Left lung (tissue), 10 donors: ENCODE data around the gene TNS2. TPM values are rescaled to one million over a fixed set of nuclear protein-coding genes. Genes with fewer than 3 reads are reported as not detected.

Experiments used
- ATAC-seq: fragments of 200-7000 bp; cut with Tn5 transposase; one replicate; pipeline ENCODE4 v1.9.1; 2020; ENCODE audit warnings: moderate library complexity
- DNase-seq, 4 donors: peaks; one replicate each; pipeline ENCODE4 v3.0.0-alpha.2; 2013 to 2020
- H3K27ac ChIP-seq, 2 donors: fragments of 200-600 bp; sonication (generic) in 1 of 2; one replicate each; pipeline versions ENCODE4 v1.5.0 to v1.8.0; 2020 to 2021
- H3K27me3 ChIP-seq, 2 donors: fragments of 200-600 bp; sonication (generic) in 1 of 2; one replicate each; pipeline versions ENCODE4 v1.5.0 to v1.8.0; 2020 to 2021
- H3K36me3 ChIP-seq, 2 donors: fragments of 200-600 bp; sonication (generic) in 1 of 2; one replicate each; pipeline versions ENCODE4 v1.5.0 to v1.8.0; 2020 to 2021
- H3K4me1 ChIP-seq, 2 donors: fragments of 200-600 bp; one replicate each; pipeline ENCODE4 v1.8.0; 2021
- H3K4me3 ChIP-seq, 2 donors: fragments of 200-600 bp; sonication (generic) in 1 of 2; one replicate each; pipeline versions ENCODE4 v1.5.0 to v1.8.0; 2020 to 2021; ENCODE audit warnings: mild to moderate bottlenecking in 1 of 2
- H3K9me3 ChIP-seq, 2 donors: fragments of 200-600 bp; sonication (generic) in 1 of 2; one replicate each; pipeline versions ENCODE4 v1.5.0 to v1.8.0; 2020 to 2021
- CTCF ChIP-seq, 2 donors: fragments of 200-600 bp; sonication (generic) in 1 of 2; IDR thresholded peaks; one replicate each; pipeline versions ENCODE4 v1.5.0 to v1.8.0; 2021; ENCODE audit warnings: antibody characterized with exemption in 2 of 2
- intact Hi-C, 2 donors: fragments of 100-400 bp; cut with DNase I; formaldehyde crosslinking; loops; one replicate each; pipeline versions ENCODE4 v1.11.2 to v1.14.2; 2022
- microRNA-seq, 2 donors: library from miRNA; unstranded; fragments of <30 nt; microRNA quantifications; one replicate each; pipeline ENCODE4, GENCODE V29; 2019
- polyA plus RNA-seq, 6 donors: library from polyadenylated mRNA; unstranded; fragments of 120-200 nt; gene quantifications; one replicate each; pipeline ENCODE4 v1.2.1, GENCODE V29; 2013; ENCODE audit not compliant: insufficient read length in 6 of 6
- total RNA-seq, 2 donors: library from RNA; stranded (reverse); fragmentation: NEBNext Ultra II Directional; extraction: Animal tissue kit (Norgen Biotek cat#: 25700); gene quantifications; one replicate each; pipeline ENCODE4 v1.2.1, GENCODE V29; 2021
- donor health status: DM: no; HTN: yes; CAD: no.
- donor health status: DM: no; HTN: no; CAD: no.

TNS2 gene
- total and polyA plus RNA-seq, 8 donors: 101 to 164 (median 117) TPM

GRCh38 chr12:53113136-53113705 lies 63.4 kb downstream of the TNS2 start:
- intact Hi-C loops: no loop called here
- H3K9me3 ChIP-seq: no peaks in the 10 kb centered on the region
- ATAC-seq: no peak
- no peak for DNase-seq
- H3K4me3 ChIP-seq: no peak overlapping the region
- no peaks in the 10 kb centered on the region for H3K4me1 ChIP-seq
- TF ChIP-seq CTCF (IDR thresholded peaks at IDR 0.05): no peak
- no peaks in the 10 kb centered on the region for H3K36me3 ChIP-seq
- no peaks in the 10 kb centered on the region for H3K27me3 ChIP-seq
- H3K27ac ChIP-seq: no peak overlapping the region

- DNase-seq (no peak), ATAC-seq (no peak)
- intact Hi-C loops: no loop called here
- TF ChIP-seq CTCF (IDR thresholded peaks at IDR 0.05): no peak
- no peaks in the 10 kb centered on the region for H3K9me3 ChIP-seq
- H3K4me3 ChIP-seq: no peak overlapping the region
- H3K4me1 ChIP-seq: no peaks in the 10 kb centered on the region
- H3K27ac ChIP-seq: no peak overlapping the region
- H3K27me3 ChIP-seq: no peaks in the 10 kb centered on the region
- no peaks in the 10 kb centered on the region for H3K36me3 ChIP-seq
Observed at GRCh38 chr12:53113951-53114350, 64.1 kb downstream of the TNS2 start.

Small RNA genes lying within 50 kb of the gene (microRNA-seq; reads per million reads assigned to microRNA genes)
- 0.34 to 1.6 reads per million in 2 donors for gene MIR6757

Other genes with a start within 250 kb of the TNS2 start
- 1 to 10 TPM in 1 of 2 donors, under 1 TPM in 1; 0.47 to 9.4 TPM for gene KRT4, start 235.9 kb upstream of the TNS2 start, total RNA-seq
- gene KRT4, start 235.9 kb upstream of the TNS2 start, polyA plus RNA-seq: 1 to 10 TPM; 1.2 to 6.1 (median 2.6) TPM
- gene KRT79, start 215.8 kb upstream of the TNS2 start, total RNA-seq: under 1 TPM; 0.32 to 0.58 TPM
- not detected for gene KRT79, start 215.8 kb upstream of the TNS2 start, polyA plus RNA-seq
- not detected for gene KRT78, start 201.1 kb upstream of the TNS2 start, total RNA-seq
- gene KRT78, start 201.1 kb upstream of the TNS2 start, polyA plus RNA-seq: under 1 TPM in 3 of 6 donors, not detected in 3; 0.14 to 0.21 (median 0.14) TPM
- 1,000 to 10,000 TPM in 1 of 2 donors, 100 to 1,000 TPM in 1; 583 to 1,126 TPM for gene KRT8, start 145.0 kb upstream of the TNS2 start, total RNA-seq
- gene KRT8, start 145.0 kb upstream of the TNS2 start, polyA plus RNA-seq: 100 to 1,000 TPM; 159 to 252 (median 185) TPM
- gene KRT18, start 100.9 kb upstream of the TNS2 start, total RNA-seq: 100 to 1,000 TPM; 447 to 667 TPM
- gene KRT18, start 100.9 kb upstream of the TNS2 start, polyA plus RNA-seq: 100 to 1,000 TPM; 104 to 155 (median 118) TPM
- gene EIF4B, start 43.6 kb upstream of the TNS2 start, total RNA-seq: 100 to 1,000 TPM; 326 to 378 TPM
- 100 to 1,000 TPM; 447 to 581 (median 554) TPM for gene EIF4B, start 43.6 kb upstream of the TNS2 start, polyA plus RNA-seq
- 10 to 100 TPM; 36.4 to 41.4 TPM for gene SPRYD3, start 29.3 kb downstream of the TNS2 start, total RNA-seq
- 10 to 100 TPM; 14.2 to 19.3 (median 17.0) TPM for gene SPRYD3, start 29.3 kb downstream of the TNS2 start, polyA plus RNA-seq
- gene IGFBP6, start 47.6 kb downstream of the TNS2 start, total RNA-seq: 10 to 100 TPM; 25.4 to 29.1 TPM
- gene IGFBP6, start 47.6 kb downstream of the TNS2 start, polyA plus RNA-seq: 10 to 100 TPM; 15.4 to 23.8 (median 22.2) TPM
- gene SOAT2, start 53.4 kb downstream of the TNS2 start, total RNA-seq: not detected
- gene SOAT2, start 53.4 kb downstream of the TNS2 start, polyA plus RNA-seq: under 1 TPM; 0.13 to 0.42 (median 0.19) TPM
- gene ZNF740, start 130.7 kb downstream of the TNS2 start, total RNA-seq: 10 to 100 TPM; 34.6 to 39.2 TPM
- gene ZNF740, start 130.7 kb downstream of the TNS2 start, polyA plus RNA-seq: 10 to 100 TPM; 59.2 to 67.4 (median 65.2) TPM
- 10 to 100 TPM; 33.1 to 36.3 TPM for gene CSAD, start 130.9 kb downstream of the TNS2 start, total RNA-seq
- gene CSAD, start 130.9 kb downstream of the TNS2 start, polyA plus RNA-seq: 100 to 1,000 TPM in 2 of 6 donors, 10 to 100 TPM in 4; 71.5 to 109 (median 97.0) TPM
- gene ITGB7, start 157.2 kb downstream of the TNS2 start, total RNA-seq: 10 to 100 TPM in 1 of 2 donors, 1 to 10 TPM in 1; 3.8 to 10.9 TPM
- gene ITGB7, start 157.2 kb downstream of the TNS2 start, polyA plus RNA-seq: 1 to 10 TPM; 1.1 to 2.8 (median 1.7) TPM
- gene RARG, start 182.1 kb downstream of the TNS2 start, total RNA-seq: 10 to 100 TPM; 38.2 to 38.6 TPM
- gene RARG, start 182.1 kb downstream of the TNS2 start, polyA plus RNA-seq: 10 to 100 TPM; 43.1 to 62.5 (median 47.7) TPM
- 1 to 10 TPM; 2.8 to 4.1 TPM for gene ESPL1, start 218.2 kb downstream of the TNS2 start, total RNA-seq
- 10 to 100 TPM in 5 of 6 donors, 1 to 10 TPM in 1; 8.6 to 21.7 (median 12.9) TPM for gene ESPL1, start 218.2 kb downstream of the TNS2 start, polyA plus RNA-seq
- 100 to 1,000 TPM; 321 to 370 TPM for gene PFDN5, start 245.5 kb downstream of the TNS2 start, total RNA-seq
- 100 to 1,000 TPM; 651 to 800 (median 738) TPM for gene PFDN5, start 245.5 kb downstream of the TNS2 start, polyA plus RNA-seq
- 10 to 100 TPM; 27.7 to 45.2 TPM for gene MYG1, start 249.6 kb downstream of the TNS2 start, total RNA-seq
- 10 to 100 TPM; 40.2 to 51.0 (median 48.5) TPM for gene MYG1, start 249.6 kb downstream of the TNS2 start, polyA plus RNA-seq